B cell (primary cell): ENCODE measurements around the gene NT5DC4. TPM values are rescaled to one million over a fixed set of nuclear protein-coding genes. Genes with fewer than 3 reads are reported as not detected.

Experiments used
- ATAC-seq: fragments of 200-7000 bp; cut with Tn5 transposase; one replicate; pipeline ENCODE4 v1.10.0; 2021; ENCODE audit warnings: low read depth, mild to moderate bottlenecking, moderate number of reproducible peaks, moderate library complexity
- CTCF ChIA-PET: fragments of 350-600 bp; sonication (Branson Sonifier 250); formaldehyde crosslinking; loops from one replicate; lab custom pipeline; 2021; ENCODE audit warnings: antibody characterized with exemption, inconsistent platforms; lab: Charles Lee
- POLR2A ChIA-PET: fragments of 350-600 bp; sonication (Branson Sonifier 250); formaldehyde crosslinking; loops from one replicate; lab custom pipeline; 2021; ENCODE audit warnings: antibody characterized with exemption; lab: Charles Lee
- DNase-seq: peaks from one replicate; pipeline ENCODE4 v3.0.0; 2013
- H2AFZ ChIP-seq: 2 replicates; pipeline ENCODE4 v1.6.1; 2012; ENCODE audit warnings: mild to moderate bottlenecking, low read depth, low read length; ENCODE audit not compliant: insufficient read depth, poor library complexity, severe bottlenecking
- H3K27ac ChIP-seq, 2 donors: 1 replicate in 1 of 2; 2 replicates in 1 of 2; pipeline ENCODE4 v1.5.1; 2012 to 2013; ENCODE audit warnings: low read length in 2 of 2, mild to moderate bottlenecking in 2 of 2, moderate library complexity in 1 of 2
- H3K27me3 ChIP-seq, 4 experiments: fragments of 200-600 bp in 1 of 4; sonication (generic) in 1 of 4; replicated peaks in 1 of 4; 1 replicate in 2 of 4; 2 replicates in 2 of 4; pipeline versions ENCODE4 v1.6.1 to v1.7.0; 2013 to 2016; ENCODE audit warnings: low read length in 3 of 4, mild to moderate bottlenecking in 2 of 4, mixed read lengths in 1 of 4, moderate library complexity in 1 of 4; ENCODE audit not compliant: insufficient read depth in 4 of 4, control insufficient read depth in 3 of 4; ENCODE audit errors: control extremely low read depth in 1 of 4
- H3K36me3 ChIP-seq, 2 experiments: replicated peaks in 1 of 2; 1 replicate in 1 of 2; 2 replicates in 1 of 2; pipeline versions ENCODE4 v1.6.1 to v1.7.1; 2013; ENCODE audit warnings: low read length in 1 of 2; ENCODE audit not compliant: insufficient read depth in 2 of 2, control insufficient read depth in 1 of 2; ENCODE audit errors: control extremely low read depth in 1 of 2, extremely low read depth in 1 of 2
- H3K4me1 ChIP-seq, 2 donors: fragments of 200-600 bp in 1 of 2; sonication (generic) in 1 of 2; 1 replicate in 1 of 2; 2 replicates in 1 of 2; pipeline versions ENCODE4 v1.5.1 to v1.6.1; 2013 to 2017; ENCODE audit warnings: low read length in 2 of 2; ENCODE audit not compliant: control insufficient read depth in 2 of 2, insufficient read depth in 2 of 2
- H3K4me2 ChIP-seq: replicated peaks from 2 replicates; pipeline ENCODE3; 2012; ENCODE audit warnings: mild to moderate bottlenecking, low read depth, low read length; ENCODE audit not compliant: poor library complexity, severe bottlenecking
- H3K4me3 ChIP-seq, 5 experiments: fragments of 200-600 bp in 1 of 5; sonication (generic) in 1 of 5; 1 replicate in 3 of 5; 2 replicates in 2 of 5; pipeline versions ENCODE4 v1.5.1 to v1.7.0; 2011 to 2016; ENCODE audit warnings: low read length in 4 of 5, mild to moderate bottlenecking in 4 of 5, low read depth in 2 of 5, control low read depth in 1 of 5, moderate library complexity in 1 of 5; ENCODE audit not compliant: insufficient read depth in 1 of 5; ENCODE audit errors: control extremely low read depth in 1 of 5, extremely low read depth in 1 of 5
- H3K79me2 ChIP-seq: fragments of 200-600 bp; sonication (generic); one replicate; pipeline ENCODE4 v1.6.0; 2016; ENCODE audit warnings: low read length; ENCODE audit not compliant: control insufficient read depth, insufficient read depth
- H3K9ac ChIP-seq: fragments of 200-600 bp; sonication (generic); 2 replicates; pipeline ENCODE4 v1.6.1; 2017; ENCODE audit warnings: mild to moderate bottlenecking, low read length, moderate library complexity
- H3K9me3 ChIP-seq, 3 donors: one replicate each; pipeline versions ENCODE4 v1.6.1 to v1.7.1; 2013; ENCODE audit warnings: low read length in 2 of 3; ENCODE audit not compliant: control insufficient read depth in 2 of 3, insufficient read depth in 1 of 3; ENCODE audit errors: control extremely low read depth in 1 of 3
- H4K20me1 ChIP-seq: 2 replicates; pipeline ENCODE4 v1.6.0; 2012; ENCODE audit warnings: mild to moderate bottlenecking, low read length; ENCODE audit not compliant: insufficient read depth, control insufficient read depth, poor library complexity, severe bottlenecking
- H3K27ac Mint-ChIP-seq: one replicate; pipeline ENCODE4 v1.8.0; 2021; ENCODE audit warnings: mixed read lengths
- H3K27me3 Mint-ChIP-seq: one replicate; pipeline ENCODE4 v1.8.0; 2021; ENCODE audit warnings: mixed read lengths
- H3K4me1 Mint-ChIP-seq: one replicate; pipeline ENCODE4 v1.8.0; 2021; ENCODE audit warnings: mixed read lengths
- H3K4me3 Mint-ChIP-seq: one replicate; pipeline ENCODE4 v1.8.0; 2021; ENCODE audit warnings: mixed read lengths
- H3K9me3 Mint-ChIP-seq: one replicate; pipeline ENCODE4 v1.8.0; 2022; ENCODE audit warnings: mixed read lengths; ENCODE audit not compliant: insufficient read depth
- EZH2 ChIP-seq: IDR thresholded peaks from 2 replicates; pipeline ENCODE4 v1.6.1; 2012; ENCODE audit warnings: borderline replicate concordance, low read depth, mild to moderate bottlenecking, moderate library complexity, low read length; ENCODE audit not compliant: insufficient read depth, poor library complexity, severe bottlenecking
- WGBS: methylation state at CpG from one replicate; pipeline ENCODE4 v1.1.5; 2013; ENCODE audit warnings: missing lambda C conversion rate; ENCODE audit not compliant: insufficient coverage; 5-methylcytosine and 5-hydroxymethylcytosine counted together
- intact Hi-C: fragments of 100-400 bp; cut with micrococcal nuclease; formaldehyde crosslinking; loops from one replicate; pipeline ENCODE4 v1.10.0; 2022
- polyA plus RNA-seq: library from polyadenylated mRNA; depleted of rRNA; stranded (reverse); fragments of >200 nt; gene quantifications from 2 replicates; pipeline ENCODE4 v1.2.3, GENCODE V29; 2012
- total RNA-seq, 2 donors: library from RNA; stranded (reverse); fragments of 120-200 nt in 1 of 2; gene quantifications; 1 replicate in 1 of 2; 2 replicates in 1 of 2; pipeline versions ENCODE4 v1.2.3 to v1.2.4, GENCODE V29; 2013 to 2022
- TF ChIP-seq, protein P1 (sequence below): fragments of 200-600 bp; IDR thresholded peaks from one replicate; pipeline ENCODE4 v1.8.0; 2022; ENCODE audit warnings: antibody characterized with exemption, mild to moderate bottlenecking

Gene NT5DC4
- total and polyA plus RNA-seq, 2 donors (not counting 1 experiment from before 2014, with no cell fraction given): 2.0 TPM; not detected in 1

DNA sequence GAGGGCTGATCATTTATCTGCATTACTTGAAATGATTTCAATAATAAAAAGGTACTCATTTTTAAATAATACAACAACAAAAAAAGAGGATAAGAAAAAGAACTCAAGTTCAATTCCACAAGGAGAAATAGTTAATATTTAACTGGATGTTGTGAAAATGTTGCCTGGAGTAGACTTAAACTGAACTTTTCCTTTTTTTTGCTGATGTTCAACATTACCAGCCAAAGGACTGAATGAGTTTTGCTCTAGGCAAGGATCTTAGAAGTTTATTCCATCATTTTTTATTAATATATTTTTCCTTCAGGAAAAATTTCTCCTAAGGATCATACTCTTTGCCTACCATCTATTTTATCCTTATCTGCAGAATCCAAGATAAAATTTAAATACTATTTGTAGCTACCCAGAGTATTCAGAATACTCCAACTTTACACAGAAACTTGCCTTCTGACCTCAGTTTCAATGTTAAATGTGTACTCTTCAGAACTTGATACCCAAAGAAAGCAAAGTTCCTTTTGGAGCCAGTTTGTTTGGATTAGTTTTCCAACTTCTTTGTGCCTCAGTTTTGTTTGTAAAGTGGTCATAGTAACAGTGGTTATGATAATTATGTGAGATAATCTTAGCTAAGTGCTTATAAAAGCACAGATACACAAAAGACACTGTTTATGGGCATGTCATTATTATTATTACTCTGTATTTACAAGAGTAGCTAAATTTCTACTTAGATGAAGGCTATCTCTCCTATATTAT is 30.8 kb downstream of the NT5DC4 start:
- Histone ChIP-seq H3K4me1 (peaks cover 0 to 12% of the 10 kb centered on the region in 2 donors), H3K36me3 (no peaks in the 10 kb centered on the region)

DNA sequence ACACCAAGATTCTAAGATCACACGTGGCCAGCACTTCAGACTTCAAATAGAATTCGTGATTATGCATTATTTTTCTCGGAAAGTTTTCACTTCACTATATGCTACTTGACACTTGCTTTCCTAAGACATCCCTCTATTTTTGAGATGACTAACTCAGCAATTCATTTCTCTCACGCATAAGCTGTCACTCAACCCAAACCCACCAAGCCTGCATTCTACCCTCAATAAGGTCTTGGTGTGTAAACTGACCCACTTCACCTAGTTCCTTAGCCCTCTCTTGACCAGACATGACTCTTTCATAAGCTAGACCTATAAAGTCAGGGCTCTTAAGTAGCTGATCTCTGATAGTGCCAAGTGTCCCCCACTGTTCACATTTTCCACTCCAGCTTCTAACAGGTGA is 31.8 kb downstream of the NT5DC4 start:
- Mint-ChIP-seq H3K4me3 (no peak overlapping the region), H3K27me3 (no peaks in the 10 kb centered on the region), H3K9me3 (no peaks in the 10 kb centered on the region), H3K4me1 (peaks cover 16% of the 10 kb centered on the region), H3K27ac (no peak overlapping the region)
- TF ChIP-seq, protein P1, sequence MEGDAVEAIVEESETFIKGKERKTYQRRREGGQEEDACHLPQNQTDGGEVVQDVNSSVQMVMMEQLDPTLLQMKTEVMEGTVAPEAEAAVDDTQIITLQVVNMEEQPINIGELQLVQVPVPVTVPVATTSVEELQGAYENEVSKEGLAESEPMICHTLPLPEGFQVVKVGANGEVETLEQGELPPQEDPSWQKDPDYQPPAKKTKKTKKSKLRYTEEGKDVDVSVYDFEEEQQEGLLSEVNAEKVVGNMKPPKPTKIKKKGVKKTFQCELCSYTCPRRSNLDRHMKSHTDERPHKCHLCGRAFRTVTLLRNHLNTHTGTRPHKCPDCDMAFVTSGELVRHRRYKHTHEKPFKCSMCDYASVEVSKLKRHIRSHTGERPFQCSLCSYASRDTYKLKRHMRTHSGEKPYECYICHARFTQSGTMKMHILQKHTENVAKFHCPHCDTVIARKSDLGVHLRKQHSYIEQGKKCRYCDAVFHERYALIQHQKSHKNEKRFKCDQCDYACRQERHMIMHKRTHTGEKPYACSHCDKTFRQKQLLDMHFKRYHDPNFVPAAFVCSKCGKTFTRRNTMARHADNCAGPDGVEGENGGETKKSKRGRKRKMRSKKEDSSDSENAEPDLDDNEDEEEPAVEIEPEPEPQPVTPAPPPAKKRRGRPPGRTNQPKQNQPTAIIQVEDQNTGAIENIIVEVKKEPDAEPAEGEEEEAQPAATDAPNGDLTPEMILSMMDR: no peak
- no peak for TF ChIP-seq EZH2
- DNase-seq: no peak
- no peak for ATAC-seq
- Histone ChIP-seq H4K20me1 (no peaks in the 10 kb centered on the region), H2AFZ (no peak overlapping the region), H3K27me3 (no peaks in the 10 kb centered on the region), H3K9me3 (no peaks in the 10 kb centered on the region), H3K4me1 (peaks cover 0 to 12% of the 10 kb centered on the region in 2 donors), H3K79me2 (no peaks in the 10 kb centered on the region), H3K9ac (no peak overlapping the region), H3K4me2 (no peak overlapping the region), H3K27ac (no peak overlapping the region), H3K36me3 (no peaks in the 10 kb centered on the region), H3K4me3 (no peak overlapping the region)
- intact Hi-C loops: no loop called here
- WGBS: 91% methylated on average over 4 of the region's 4 CpGs
- ChIA-PET CTCF (interaction anchor here (1.0 to 14.9 kb wide), 5 partner anchors 27 to 206 kb away, joined by 3 to 299 read pairs (median 5); partner anchors contain the start of gene SLC20A1), POLR2A (no interaction called here)

More for the DNA sequence above, 30.8 kb downstream of the NT5DC4 start:
- POLR2A ChIA-PET: no interaction called here
- TF ChIP-seq EZH2: no peak
- TF ChIP-seq, protein P1: no peak
- no peak overlapping the region for H3K4me3 Mint-ChIP-seq
- H3K9me3 Mint-ChIP-seq: no peaks in the 10 kb centered on the region
- no peak overlapping the region for H3K4me3 ChIP-seq
- H3K27me3 ChIP-seq: no peaks in the 10 kb centered on the region
- no peaks in the 10 kb centered on the region for H3K27me3 Mint-ChIP-seq
- peaks cover 16% of the 10 kb centered on the region for H3K4me1 Mint-ChIP-seq
- peak overlapping the region; percentile 13 for H2AFZ ChIP-seq
- H3K9ac ChIP-seq: no peak overlapping the region
- H3K79me2 ChIP-seq: no peaks in the 10 kb centered on the region
- H3K4me2 ChIP-seq: no peak overlapping the region
- H3K9me3 ChIP-seq: no peaks in the 10 kb centered on the region
- H3K27ac Mint-ChIP-seq: no peak overlapping the region
- no peak for DNase-seq
- intact Hi-C loops: no loop called here
- no peaks in the 10 kb centered on the region for H4K20me1 ChIP-seq
- ATAC-seq: no peak
- H3K27ac ChIP-seq: no peak overlapping the region
- CTCF ChIA-PET: interaction anchor here (0.8 to 14.9 kb wide), 8 partner anchors 9 to 207 kb away, joined by 3 to 299 read pairs (median 4); partner anchors contain the start of gene SLC20A1
